ENCODE measurements around the gene TMEM97. TPM values are rescaled to one million over a fixed set of nuclear protein-coding genes. Genes with fewer than 3 reads are reported as not detected.
A peak's percentile ranks its signal among the peaks of the same experiment; 100 is the strongest.
"Not testable (repeated sequence)": the region's sequence is repeated elsewhere in the genome, so short reads cannot be mapped to it uniquely, and the experiment has no call there.

TMEM97 gene
- total RNA-seq, 1 donor from 2014 or later = 60.9 TPM

DNA sequence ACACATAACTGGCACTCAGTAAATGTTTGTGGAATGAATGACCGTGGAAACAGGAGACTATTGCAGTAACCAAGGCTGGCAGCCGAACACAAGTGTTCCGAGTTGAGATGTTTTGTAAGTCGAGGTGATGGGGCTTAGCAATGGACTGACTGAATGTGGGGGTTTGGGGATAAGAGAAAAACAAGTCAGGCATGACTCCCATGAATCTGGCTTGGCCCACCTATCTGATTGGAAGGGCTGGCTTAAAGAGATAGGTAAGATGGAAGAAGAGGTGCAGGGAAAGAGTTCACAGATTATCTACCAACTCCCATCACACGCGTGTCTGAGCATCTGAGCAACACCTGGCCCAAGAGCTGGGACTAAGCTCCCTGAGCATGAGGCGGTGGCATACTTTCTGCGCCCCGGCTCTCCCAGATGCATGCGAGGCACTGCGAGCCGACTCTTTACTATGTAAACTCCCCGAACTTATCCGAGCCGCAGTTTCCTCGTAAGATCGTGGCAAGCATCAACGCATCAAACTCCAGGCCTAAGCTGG lies 15.7 kb downstream of the TMEM97 start:
- peak overlapping the region; percentile 99 for H3K4me3 Mint-ChIP-seq
- no peak for DNase-seq (ENCODE audit: low spot score)
- H3K27ac Mint-ChIP-seq = peak overlapping the region; percentile 97
- no peaks in the 10 kb centered on the region for H3K9me3 Mint-ChIP-seq
- no peaks in the 10 kb centered on the region for H3K27me3 Mint-ChIP-seq (ENCODE audit: insufficient read depth)
- peaks cover 8% of the 10 kb centered on the region for H3K36me3 Mint-ChIP-seq (ENCODE audit: low read depth)
- intact Hi-C loops (cut with micrococcal nuclease) = loop anchor here (1.0 to 5.0 kb wide), 10 partner anchors 15 to 524 kb away; partner anchors contain the start of genes POLDIP2, RPL23A, SARM1 and SLC46A1
- H3K4me1 Mint-ChIP-seq (ENCODE audit: low read depth) = peaks cover 45% of the 10 kb centered on the region

DNA sequence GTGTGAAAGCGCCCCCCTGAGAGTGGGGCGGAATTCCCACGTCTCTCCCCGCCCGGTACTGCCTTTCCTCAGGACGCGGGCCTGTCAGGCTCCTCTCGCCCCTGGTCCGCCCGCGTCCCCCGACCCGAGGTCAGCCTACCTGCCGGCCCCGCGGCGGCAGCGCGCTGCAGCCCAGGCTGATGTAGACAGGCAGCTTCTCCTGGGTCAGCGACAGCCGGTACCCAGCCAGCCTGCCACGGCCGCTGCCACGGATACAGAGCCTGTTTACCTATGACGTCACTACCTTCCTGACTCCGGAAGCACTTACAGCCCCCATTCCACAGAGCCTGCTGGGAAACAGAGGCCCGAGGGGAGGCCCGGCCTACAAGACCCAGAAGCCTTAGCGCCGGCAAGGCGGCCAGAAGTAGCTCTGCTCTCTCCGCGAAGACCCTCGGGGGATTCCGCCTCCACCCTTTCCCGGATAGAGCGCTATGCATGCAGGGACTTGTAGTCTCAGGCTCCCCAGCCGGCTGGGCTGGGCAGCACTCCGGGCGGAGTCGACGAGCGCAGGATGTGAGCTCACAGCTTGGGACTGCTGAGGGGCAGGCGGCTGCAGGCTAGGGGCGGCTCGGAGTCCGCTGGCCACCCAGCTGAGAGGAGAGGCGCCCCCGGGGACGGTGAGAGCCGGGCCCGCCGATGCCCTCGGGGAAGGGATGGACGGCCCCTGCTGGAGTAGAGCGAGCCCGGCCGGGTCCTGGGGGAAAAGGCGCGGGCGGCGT lies 16.4 kb downstream of the TMEM97 start, which contains the start of the genes IFT20 and TNFAIP1:
Gene IFT20, minus strand, starts transcription at position 272 of the 758 bp plus-strand sequence. CDS start 3,487 bp downstream, outside the sequence.
Gene TNFAIP1, plus strand, starts transcription at position 561 of the 758 bp plus-strand sequence. CDS start 3,761 bp downstream, outside the sequence.
- Mint-ChIP-seq H3K27me3 (ENCODE audit: insufficient read depth) (no peaks in the 10 kb centered on the region), H3K9me3 (no peaks in the 10 kb centered on the region), H3K4me1 (ENCODE audit: low read depth) (peaks cover 45% of the 10 kb centered on the region), H3K36me3 (ENCODE audit: low read depth) (peaks cover 11% of the 10 kb centered on the region), H3K27ac (peak within 1 kb of the TSS; percentile 97), H3K4me3 (peak within 1 kb of the TSS; percentile 99)
- peak; percentile 98 for DNase-seq (ENCODE audit: low spot score)
- intact Hi-C loops (cut with micrococcal nuclease) = loop anchor here (1.0 to 5.0 kb wide), 10 partner anchors 16 to 525 kb away; partner anchors contain the start of genes POLDIP2, RPL23A, SARM1 and SLC46A1

DNA sequence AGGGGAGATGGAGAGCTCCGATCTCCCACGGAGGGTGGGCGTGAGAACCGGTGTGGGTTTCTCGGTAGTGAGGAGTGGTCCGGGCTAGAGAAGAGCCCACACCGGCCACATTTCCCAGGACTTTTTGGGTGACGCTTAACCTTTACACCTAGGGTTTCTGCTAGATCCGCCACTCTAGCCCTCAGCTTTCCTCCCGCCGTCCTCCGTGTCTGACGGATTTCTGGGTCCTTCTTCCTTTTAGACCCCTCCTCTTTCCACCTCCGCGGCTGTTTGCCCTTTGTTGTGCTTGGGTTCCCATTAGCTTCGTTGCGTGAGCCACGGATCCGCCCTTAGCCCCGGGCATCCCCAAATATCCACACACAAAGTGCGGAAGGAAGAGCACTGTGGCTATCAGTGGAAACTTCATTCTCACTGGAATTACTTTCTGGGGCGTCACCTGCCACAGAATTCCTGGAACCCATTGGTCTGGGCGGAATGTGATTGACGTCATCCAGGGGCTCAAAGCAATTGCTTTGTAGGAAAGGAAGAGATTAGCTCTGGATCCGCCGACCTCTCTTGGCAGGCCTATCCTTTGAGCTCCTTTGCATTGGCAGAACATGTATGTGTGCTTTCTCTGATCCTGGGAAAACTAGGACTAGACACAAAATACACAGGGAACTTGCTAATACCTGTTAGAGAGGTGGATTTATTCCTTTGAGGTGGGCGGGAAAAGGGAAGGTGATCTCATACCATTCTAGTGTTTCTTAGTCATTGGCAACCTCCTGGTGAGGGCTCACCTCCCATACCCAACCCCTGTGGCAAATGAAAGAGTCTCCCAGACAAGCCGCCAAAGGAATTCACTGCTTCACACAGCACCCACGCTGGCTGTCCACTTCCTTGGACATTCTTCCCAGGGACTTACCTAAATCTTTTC lies 17.2 kb downstream of the TMEM97 start:
- H3K4me1 Mint-ChIP-seq (ENCODE audit: low read depth) = peaks cover 45% of the 10 kb centered on the region
- no peak for DNase-seq (ENCODE audit: low spot score)
- intact Hi-C loops (cut with micrococcal nuclease) = loop anchor here (1.0 to 5.0 kb wide), 10 partner anchors 17 to 526 kb away; partner anchors contain the start of genes POLDIP2, RPL23A, SARM1 and SLC46A1

DNA sequence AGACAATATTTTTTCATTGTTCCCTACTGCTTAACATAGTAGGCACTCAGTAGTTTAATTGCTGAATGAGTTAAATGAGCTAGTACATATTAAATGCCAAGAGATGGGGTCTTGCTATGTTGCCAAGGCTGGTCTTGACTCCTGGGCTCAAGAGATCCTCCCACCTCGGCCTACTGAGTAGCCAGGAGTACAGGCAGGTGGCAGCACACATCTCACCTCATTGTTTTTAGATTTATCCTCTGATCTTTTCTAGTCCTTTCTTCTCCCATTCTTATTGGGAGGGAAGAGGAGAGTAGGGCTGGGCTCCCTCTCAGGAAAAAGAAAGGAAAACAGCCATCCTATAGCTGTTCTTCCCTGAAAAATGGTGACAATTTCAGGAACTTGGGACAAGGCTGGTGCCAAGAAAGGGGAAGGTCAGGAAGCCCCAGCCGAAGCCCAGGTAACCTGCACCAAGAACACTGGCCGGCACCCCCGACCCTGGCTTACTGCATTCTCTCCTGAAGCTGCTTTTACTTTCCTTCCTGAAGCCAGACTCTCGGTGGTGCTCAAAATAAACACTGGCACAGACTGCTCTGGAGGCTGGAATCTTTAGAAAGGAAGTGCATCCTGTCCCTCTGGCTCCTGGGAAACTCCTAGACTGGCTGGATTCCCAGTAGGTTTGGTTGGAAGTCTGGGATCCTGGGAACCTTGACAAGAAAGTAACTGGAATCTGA lies 19.2 kb downstream of the TMEM97 start:
- DNase-seq (ENCODE audit: low spot score) = no peak
- intact Hi-C loops (cut with micrococcal nuclease) = loop anchor here (5.0 kb wide), 2 partner anchors 69 to 259 kb away; partner anchors contain the start of genes SLC46A1 and SPAG5
- Mint-ChIP-seq H3K4me1 (ENCODE audit: low read depth) (peaks cover 39% of the 10 kb centered on the region), H3K9me3 (no peaks in the 10 kb centered on the region), H3K27ac (peak overlapping the region; percentile 4), H3K4me3 (no peak overlapping the region), H3K27me3 (ENCODE audit: insufficient read depth) (no peaks in the 10 kb centered on the region), H3K36me3 (ENCODE audit: low read depth) (peaks cover 24% of the 10 kb centered on the region)

More for the DNA sequence above, 17.2 kb downstream of the TMEM97 start:
- H3K9me3 Mint-ChIP-seq = no peaks in the 10 kb centered on the region
- H3K27me3 Mint-ChIP-seq (ENCODE audit: insufficient read depth) = no peaks in the 10 kb centered on the region
- peaks cover 15% of the 10 kb centered on the region for H3K36me3 Mint-ChIP-seq (ENCODE audit: low read depth)
- H3K4me3 Mint-ChIP-seq = peak overlapping the region; percentile 99
- H3K27ac Mint-ChIP-seq = peak overlapping the region; percentile 97

DNA sequence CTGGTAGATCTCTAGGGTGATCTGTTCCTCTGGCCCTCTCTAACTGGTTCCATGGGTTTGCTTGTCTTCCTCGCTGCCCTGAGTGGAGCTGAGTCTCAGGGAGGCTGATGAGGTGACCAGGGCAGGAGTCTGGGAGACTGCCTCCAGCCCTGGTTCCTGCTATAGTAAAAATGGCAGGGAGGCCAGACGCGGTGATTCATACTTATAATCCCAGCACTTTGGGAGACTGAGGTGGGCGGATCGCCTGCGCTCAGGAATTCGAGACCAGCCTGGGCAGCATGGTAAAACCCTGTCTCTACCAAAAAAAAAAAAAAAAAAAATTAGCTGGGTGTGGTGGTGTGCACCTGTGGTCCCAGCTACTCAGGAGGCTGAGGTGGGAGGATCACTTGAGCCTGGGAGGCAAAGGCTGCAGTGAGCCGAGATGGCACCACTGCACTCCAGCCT lies 19.8 kb downstream of the TMEM97 start:
- intact Hi-C loops (cut with micrococcal nuclease) = loop anchor here (5.0 kb wide), 2 partner anchors 69 to 259 kb away; partner anchors contain the start of genes SLC46A1 and SPAG5
- H3K4me3 Mint-ChIP-seq; DNase-seq (ENCODE audit: low spot score); H3K9me3 Mint-ChIP-seq; H3K27me3 Mint-ChIP-seq (ENCODE audit: insufficient read depth); H3K27ac Mint-ChIP-seq: not testable (repeated sequence)
- peaks cover 37% of the 10 kb centered on the region for H3K4me1 Mint-ChIP-seq (ENCODE audit: low read depth)
- peaks cover 24% of the 10 kb centered on the region for H3K36me3 Mint-ChIP-seq (ENCODE audit: low read depth)

DNA sequence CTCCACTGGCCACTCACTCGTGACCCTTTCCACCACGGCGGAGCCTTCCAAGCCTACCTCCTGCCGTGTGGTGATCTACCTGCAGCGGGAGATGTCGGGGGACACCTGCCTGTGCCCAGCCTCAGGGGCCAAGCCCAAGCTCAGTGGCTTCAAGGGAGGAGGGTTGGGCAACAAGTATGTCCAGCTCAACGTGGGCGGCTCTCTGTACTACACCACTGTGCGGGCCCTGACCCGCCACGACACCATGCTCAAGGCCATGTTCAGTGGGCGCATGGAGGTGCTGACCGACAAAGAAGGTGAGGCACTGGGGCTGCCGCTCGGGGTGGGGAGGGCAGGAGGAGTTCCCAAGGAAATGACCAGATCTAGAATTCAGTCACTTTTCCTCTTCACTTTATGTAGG lies 20.4 kb downstream of the TMEM97 start:
- no peak for DNase-seq (ENCODE audit: low spot score)
- H3K27me3 Mint-ChIP-seq (ENCODE audit: insufficient read depth) = no peaks in the 10 kb centered on the region
- H3K27ac Mint-ChIP-seq = no peak overlapping the region
- intact Hi-C loops (cut with micrococcal nuclease) = loop anchor here (5.0 kb wide), 2 partner anchors 68 to 258 kb away; partner anchors contain the start of genes SLC46A1 and SPAG5
- no peaks in the 10 kb centered on the region for H3K9me3 Mint-ChIP-seq
- H3K36me3 Mint-ChIP-seq (ENCODE audit: low read depth) = peaks cover 31% of the 10 kb centered on the region
- H3K4me3 Mint-ChIP-seq = no peak overlapping the region
- H3K4me1 Mint-ChIP-seq (ENCODE audit: low read depth) = peaks cover 30% of the 10 kb centered on the region

DNA sequence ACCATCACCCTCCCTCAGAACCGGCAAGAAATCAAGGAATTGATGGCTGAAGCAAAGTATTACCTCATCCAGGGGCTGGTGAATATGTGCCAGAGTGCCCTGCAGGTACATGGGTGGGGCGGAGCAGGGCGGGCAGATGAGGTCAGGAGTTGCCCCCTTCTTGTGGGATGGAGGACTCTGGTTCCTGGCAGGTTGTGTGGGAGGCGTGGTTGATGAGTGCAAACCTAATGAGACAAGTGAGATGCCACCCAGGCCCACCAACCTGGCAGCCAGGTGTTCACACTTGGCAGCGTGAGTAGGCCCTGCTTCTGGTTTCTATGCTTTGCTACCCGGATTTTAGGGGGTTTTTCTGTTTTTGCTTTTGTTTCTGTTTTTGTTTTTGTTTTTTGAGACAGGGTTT lies 21.4 kb downstream of the TMEM97 start:
- no peak overlapping the region for H3K27ac Mint-ChIP-seq
- intact Hi-C loops (cut with micrococcal nuclease) = no loop called here

DNA sequence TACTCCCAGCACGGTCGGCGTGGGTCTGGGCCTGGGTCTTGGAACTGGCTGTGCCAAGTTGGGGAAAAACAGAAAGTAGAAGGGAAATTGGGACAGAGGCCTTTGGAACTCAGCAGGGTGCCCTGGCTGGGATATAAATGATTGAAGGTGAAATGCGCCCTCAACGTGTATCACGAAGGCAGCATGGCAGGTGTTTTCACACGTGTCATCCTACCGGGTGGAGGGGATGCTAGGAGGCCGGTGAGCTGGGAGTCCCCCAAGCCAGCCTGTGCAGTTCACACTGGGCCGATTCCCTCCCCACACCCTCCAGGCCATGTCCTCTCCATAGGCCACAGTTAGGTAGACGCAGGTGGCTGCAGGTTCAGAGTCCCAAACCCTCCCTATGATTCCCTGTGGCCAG lies 22.5 kb downstream of the TMEM97 start:
- peaks cover 40% of the 10 kb centered on the region for H3K36me3 Mint-ChIP-seq (ENCODE audit: low read depth)
- no peak overlapping the region for H3K27ac Mint-ChIP-seq
- no peaks in the 10 kb centered on the region for H3K9me3 Mint-ChIP-seq
- no peak overlapping the region for H3K4me3 Mint-ChIP-seq
- H3K27me3 Mint-ChIP-seq (ENCODE audit: insufficient read depth) = no peaks in the 10 kb centered on the region
- intact Hi-C loops (cut with micrococcal nuclease) = no loop called here
- DNase-seq (ENCODE audit: low spot score) = no peak
- peaks cover 20% of the 10 kb centered on the region for H3K4me1 Mint-ChIP-seq (ENCODE audit: low read depth)

More for the DNA sequence above, 21.4 kb downstream of the TMEM97 start:
- Mint-ChIP-seq H3K36me3 (ENCODE audit: low read depth) (peaks cover 34% of the 10 kb centered on the region), H3K4me3 (no peak overlapping the region), H3K27me3 (ENCODE audit: insufficient read depth) (no peaks in the 10 kb centered on the region), H3K4me1 (ENCODE audit: low read depth) (peaks cover 25% of the 10 kb centered on the region), H3K9me3 (no peaks in the 10 kb centered on the region)
- no peak for DNase-seq (ENCODE audit: low spot score)

DNA sequence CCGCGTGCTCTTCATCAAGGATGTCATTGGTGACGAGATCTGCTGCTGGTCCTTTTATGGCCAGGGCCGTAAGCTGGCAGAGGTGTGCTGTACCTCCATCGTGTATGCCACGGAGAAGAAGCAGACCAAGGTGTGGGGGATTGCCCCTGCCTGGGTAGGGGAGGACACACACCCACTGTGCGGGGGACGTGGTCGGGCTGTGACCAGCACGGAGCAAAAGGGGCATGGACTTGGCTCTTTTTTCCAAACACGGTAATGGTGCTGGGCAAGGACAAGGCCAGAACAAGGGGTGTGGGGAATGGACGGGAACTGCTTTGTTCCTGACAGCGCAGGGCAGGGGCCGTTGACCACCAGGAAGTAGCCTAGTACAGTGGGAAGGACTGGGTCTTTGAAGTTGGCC lies 23.3 kb downstream of the TMEM97 start:
- H3K9me3 Mint-ChIP-seq = no peaks in the 10 kb centered on the region
- DNase-seq (ENCODE audit: low spot score) = no peak
- no peak overlapping the region for H3K4me3 Mint-ChIP-seq
- H3K27me3 Mint-ChIP-seq (ENCODE audit: insufficient read depth) = no peaks in the 10 kb centered on the region
- peaks cover 12% of the 10 kb centered on the region for H3K4me1 Mint-ChIP-seq (ENCODE audit: low read depth)
- intact Hi-C loops (cut with micrococcal nuclease) = no loop called here
- no peak overlapping the region for H3K27ac Mint-ChIP-seq
- peaks cover 45% of the 10 kb centered on the region for H3K36me3 Mint-ChIP-seq (ENCODE audit: low read depth)

DNA sequence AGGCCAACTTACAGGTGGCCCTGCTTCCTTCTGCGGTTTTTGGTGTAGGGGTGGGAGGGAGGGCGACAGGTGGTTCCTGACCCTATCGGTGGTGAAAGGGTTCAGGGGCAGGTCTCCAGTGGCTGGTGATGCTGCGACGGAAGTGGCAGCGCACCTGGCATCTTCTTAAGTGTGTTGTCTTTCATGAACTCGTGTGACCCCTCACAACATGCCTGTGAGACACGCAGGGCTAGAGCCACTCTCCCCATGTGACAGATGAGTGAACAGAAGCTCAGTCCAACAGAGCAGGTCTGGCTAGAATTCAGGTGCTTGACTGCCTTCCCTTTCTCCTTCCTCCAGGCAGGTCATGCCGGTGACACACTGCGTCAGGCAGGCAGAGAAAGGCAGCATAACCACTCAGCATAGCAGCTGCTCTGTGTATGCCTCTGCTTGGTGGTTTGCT lies 24.5 kb downstream of the TMEM97 start:
- DNase-seq (ENCODE audit: low spot score) = no peak
- H3K27ac Mint-ChIP-seq = no peak overlapping the region
- intact Hi-C loops (cut with micrococcal nuclease) = no loop called here
- no peak overlapping the region for H3K4me3 Mint-ChIP-seq
- peaks cover 48% of the 10 kb centered on the region for H3K36me3 Mint-ChIP-seq (ENCODE audit: low read depth)
- H3K4me1 Mint-ChIP-seq (ENCODE audit: low read depth) = peaks cover 2% of the 10 kb centered on the region
- H3K9me3 Mint-ChIP-seq = no peaks in the 10 kb centered on the region
- H3K27me3 Mint-ChIP-seq (ENCODE audit: insufficient read depth) = no peaks in the 10 kb centered on the region

DNA sequence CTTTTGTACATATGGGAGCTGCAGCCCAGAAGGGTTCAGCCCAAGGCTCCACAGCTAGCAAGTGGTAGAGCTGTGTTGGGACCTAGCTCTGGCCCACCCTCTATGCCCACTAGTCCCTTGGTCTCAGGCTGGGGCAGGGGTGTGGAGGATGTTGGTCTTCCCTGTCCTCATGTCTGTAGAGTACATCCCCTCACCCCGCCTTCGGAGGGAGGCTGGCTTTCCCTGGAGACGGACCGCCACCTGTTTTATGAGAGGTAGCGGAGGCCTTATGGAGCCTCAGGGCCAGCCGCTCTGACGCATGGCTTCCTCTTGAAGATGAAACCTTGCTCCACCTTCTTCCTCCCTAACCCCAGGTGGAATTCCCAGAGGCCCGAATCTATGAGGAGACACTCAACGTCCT lies 25.0 kb downstream of the TMEM97 start:
- Mint-ChIP-seq H3K4me3 (no peak overlapping the region), H3K9me3 (no peaks in the 10 kb centered on the region), H3K27ac (no peak overlapping the region), H3K36me3 (ENCODE audit: low read depth) (peaks cover 48% of the 10 kb centered on the region), H3K4me1 (ENCODE audit: low read depth) (no peaks in the 10 kb centered on the region), H3K27me3 (ENCODE audit: insufficient read depth) (no peaks in the 10 kb centered on the region)
- no peak for DNase-seq (ENCODE audit: low spot score)
- intact Hi-C loops (cut with micrococcal nuclease) = no loop called here

All from activated T-helper 1 cell treated with anti-CD3 and anti-CD28 coated beads, Interleukin-12 subunit alpha, Interleukin-12 subunit beta, Interleukin-2, Interleukin-4 antibody, amounts not matched to agents 30 ng/mL and 10 ng/mL and 1 ng/mL, durations not matched to agents 14 hours and 24 hours and 36 hours (primary cell).